ENCODE data around the gene SPECC1.

- TF ChIP-seq BHLHE40 (IDR thresholded peaks at IDR 0.05; ENCODE audit: borderline replicate concordance) = no peak
- TF ChIP-seq FOXM1 (IDR thresholded peaks at IDR 0.05; ENCODE audit: borderline replicate concordance) = no peak
- TF ChIP-seq L3MBTL2 (conservative IDR thresholded peaks at IDR 0.05) = no peak
- TF ChIP-seq FOXA1 (IDR thresholded peaks at IDR 0.05) = no peak
- TF ChIP-seq NFRKB (IDR thresholded peaks at IDR 0.05) = no peak
- TF ChIP-seq SUZ12 (IDR thresholded peaks at IDR 0.05) = no peak
- no peak for TF ChIP-seq SP1 (IDR thresholded peaks at IDR 0.05)
- no peak for TF ChIP-seq TARDBP (IDR thresholded peaks at IDR 0.05)
- TF ChIP-seq ELF4 (IDR thresholded peaks at IDR 0.05) = no peak
- no peak for TF ChIP-seq ARNT (IDR thresholded peaks at IDR 0.05)
- TF ChIP-seq PKNOX1 (IDR thresholded peaks at IDR 0.05) = no peak
Observed at GRCh38 chr17:20187049-20187448, 177.9 kb downstream of the SPECC1 start.

All from HEK293T (cell line).